ENCODE data around the gene CDON. TPM values are rescaled to one million over a fixed set of nuclear protein-coding genes. Genes with fewer than 3 reads are reported as not detected.
"Not testable (repeated sequence)": the region's sequence is repeated elsewhere in the genome, so short reads cannot be mapped to it uniquely, and the experiment has no call there.

The CDON gene
- total RNA-seq, 2 experiments from 2014 or later = 1.7 to 1.8 TPM

DNA sequence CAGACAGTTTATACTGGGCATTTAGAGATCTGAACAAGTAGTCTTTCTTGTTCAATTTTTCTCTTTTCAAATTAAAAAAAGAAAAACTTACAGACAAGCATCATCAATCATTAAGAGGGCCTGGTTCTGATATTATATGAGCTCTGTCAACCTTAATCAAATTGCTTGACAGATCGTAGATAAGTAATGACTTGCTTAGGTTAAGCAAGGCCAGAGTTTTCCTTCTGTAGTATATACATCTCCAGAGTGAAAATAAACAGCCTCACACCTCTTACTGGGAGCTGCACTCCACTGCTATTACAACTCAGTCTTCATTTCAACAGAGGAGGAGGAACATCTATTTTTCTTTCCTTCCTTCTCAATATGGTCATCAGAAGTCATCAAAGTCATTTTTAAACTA, 13.5 kb downstream of the CDON start:
- Mint-ChIP-seq H3K36me3 (ENCODE audit: low read depth) (no peaks in the 10 kb centered on the region), H3K4me1 (peaks cover 4% of the 10 kb centered on the region), H3K9me3 (no peaks in the 10 kb centered on the region), H3K27ac (no peak overlapping the region), H3K4me3 (no peak overlapping the region), H3K27me3 (peaks cover 4% of the 10 kb centered on the region)
- CTCF ChIA-PET = no interaction called here
- POLR2A ChIA-PET = no interaction called here
- no peak for DNase-seq

DNA sequence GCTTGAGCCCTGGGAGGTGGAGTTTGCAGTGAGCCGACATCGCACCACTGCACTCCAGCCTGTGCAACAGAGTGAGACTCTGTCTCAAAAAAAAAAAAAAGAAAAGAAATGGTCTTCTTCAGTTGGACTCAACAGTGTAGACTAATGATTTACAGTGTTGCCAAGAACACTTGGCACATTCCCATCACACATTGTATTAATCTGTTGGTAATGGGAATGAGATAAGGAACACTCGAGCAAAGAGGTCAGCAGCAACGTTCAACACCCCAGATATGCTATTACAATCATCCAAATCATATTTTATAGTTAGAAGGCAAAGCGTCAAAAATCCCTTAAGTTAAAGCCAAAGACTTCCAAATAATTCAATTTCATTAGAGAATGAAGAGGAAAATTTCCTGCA, 14.5 kb downstream of the CDON start:
- Mint-ChIP-seq H3K9me3 (no peaks in the 10 kb centered on the region), H3K4me1 (peaks cover 4% of the 10 kb centered on the region), H3K27me3 (peaks cover 4% of the 10 kb centered on the region), H3K36me3 (ENCODE audit: low read depth) (no peaks in the 10 kb centered on the region), H3K27ac (no peak overlapping the region), H3K4me3 (no peak overlapping the region)
- POLR2A ChIA-PET = no interaction called here
- CTCF ChIA-PET = no interaction called here
- no peak for DNase-seq

DNA sequence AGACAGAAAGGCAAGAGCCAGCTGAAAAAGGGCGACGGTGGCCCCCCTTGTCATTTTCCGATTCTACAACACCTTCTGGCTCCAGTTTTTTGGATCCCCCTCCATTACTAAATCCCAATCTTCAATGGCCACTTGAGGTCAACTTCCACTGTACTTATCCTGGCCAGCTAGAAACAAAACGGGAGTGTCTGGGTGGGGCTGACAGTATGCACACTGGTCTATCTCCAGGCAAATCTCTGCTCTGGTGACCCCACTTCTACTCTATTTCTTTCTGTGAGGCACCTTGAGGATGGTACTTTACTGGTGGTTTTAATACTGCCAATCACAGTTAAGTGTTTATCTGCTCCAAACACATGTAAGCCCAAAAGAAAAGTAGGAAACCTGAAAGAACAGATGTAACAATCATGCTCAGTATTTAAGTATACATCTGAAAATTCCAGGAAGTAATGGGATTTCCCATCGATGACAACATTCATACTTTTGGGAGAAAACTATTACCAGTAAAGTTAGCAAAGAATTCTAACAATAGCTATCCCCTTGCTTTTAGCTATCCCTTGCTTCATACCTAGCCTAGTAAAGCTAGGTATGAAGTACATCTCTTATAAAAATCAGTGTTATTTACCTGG, 16.0 kb downstream of the CDON start:
- no peaks in the 10 kb centered on the region for H3K36me3 Mint-ChIP-seq (ENCODE audit: low read depth)
- H3K4me3 Mint-ChIP-seq = no peak overlapping the region
- H3K27me3 Mint-ChIP-seq = peaks cover 4% of the 10 kb centered on the region
- H3K4me1 Mint-ChIP-seq = peaks cover 4% of the 10 kb centered on the region
- H3K27ac Mint-ChIP-seq = no peak overlapping the region
- CTCF ChIA-PET = no interaction called here
- POLR2A ChIA-PET = no interaction called here
- H3K9me3 Mint-ChIP-seq = no peaks in the 10 kb centered on the region
- DNase-seq = no peak

GRCh38 chr11:126039485-126040271, 23.0 kb downstream of the CDON start:
- Mint-ChIP-seq H3K27me3 (peaks cover 2% of the 10 kb centered on the region), H3K27ac (no peak overlapping the region), H3K36me3 (ENCODE audit: low read depth) (no peaks in the 10 kb centered on the region), H3K9me3 (no peaks in the 10 kb centered on the region), H3K4me3 (no peak overlapping the region), H3K4me1 (peaks cover 6% of the 10 kb centered on the region)
- CTCF ChIA-PET = interaction anchor here (1.2 kb wide), 1 partner anchor 112 kb away, joined by 3 read pairs; no protein-coding TSS in a partner anchor
- POLR2A ChIA-PET = no interaction called here
- DNase-seq = no peak

- H3K27me3 Mint-ChIP-seq = peaks cover 17% of the 10 kb centered on the region
- H3K36me3 Mint-ChIP-seq (ENCODE audit: low read depth) = no peaks in the 10 kb centered on the region
- CTCF ChIA-PET = no interaction called here
- peaks cover 6% of the 10 kb centered on the region for H3K4me1 Mint-ChIP-seq
- no peaks in the 10 kb centered on the region for H3K9me3 Mint-ChIP-seq
- no peak overlapping the region for H3K27ac Mint-ChIP-seq
- POLR2A ChIA-PET = no interaction called here
- no peak for DNase-seq
- no peak overlapping the region for H3K4me3 Mint-ChIP-seq
These were observed 26.9 kb downstream of the CDON start for GRCh38 chr11:126035718-126036117.

GRCh38 chr11:126034933-126035425, 27.7 kb downstream of the CDON start:
- no peak for DNase-seq
- ChIA-PET POLR2A (no interaction called here), CTCF (no interaction called here)
- Mint-ChIP-seq H3K27me3 (peaks cover 17% of the 10 kb centered on the region), H3K36me3 (ENCODE audit: low read depth) (no peaks in the 10 kb centered on the region), H3K27ac (no peak overlapping the region), H3K4me1 (peaks cover 6% of the 10 kb centered on the region), H3K9me3 (no peaks in the 10 kb centered on the region), H3K4me3 (no peak overlapping the region)

DNA sequence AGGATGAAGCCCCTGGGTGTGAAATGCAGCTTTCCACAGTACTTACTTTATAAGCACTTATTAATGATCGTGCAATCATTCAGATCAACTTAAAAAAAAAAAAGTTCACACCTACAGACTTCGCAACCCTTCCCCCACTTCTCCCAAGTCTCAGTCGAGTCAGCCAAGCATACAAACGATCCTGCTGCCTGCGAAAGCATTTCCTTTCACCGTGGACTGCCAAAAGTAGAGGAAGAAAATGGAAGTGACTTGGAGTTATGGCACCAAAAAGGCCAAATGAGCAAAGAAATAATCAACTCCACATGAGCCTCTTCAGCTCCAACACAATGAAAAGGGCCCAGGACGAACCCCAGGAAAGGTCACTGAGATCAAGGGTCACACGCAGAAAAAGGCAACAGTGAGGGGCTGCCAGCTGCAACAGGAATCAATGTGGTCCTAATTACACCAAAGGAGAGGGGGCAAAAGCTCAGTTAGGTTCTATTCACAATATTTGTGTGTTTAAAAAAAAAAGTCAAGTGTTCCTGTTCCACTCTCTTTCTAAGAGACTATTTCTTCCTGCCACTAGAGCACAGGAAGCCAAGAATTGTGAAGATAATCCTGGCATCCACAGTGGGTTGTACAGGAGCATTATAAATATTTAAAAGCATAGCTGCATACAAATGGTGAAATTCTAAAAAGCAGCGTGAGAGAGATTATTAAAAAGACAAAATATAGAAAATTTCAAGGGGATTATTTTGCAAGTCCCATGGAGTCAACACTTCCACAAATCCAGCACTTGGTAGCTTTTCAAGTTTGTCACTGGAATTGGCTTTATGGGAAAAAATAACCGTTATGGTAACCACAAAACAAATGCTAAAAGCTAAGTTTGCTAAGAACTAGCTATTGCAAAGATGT, 28.4 kb downstream of the CDON start:
- no peak for DNase-seq
- no peaks in the 10 kb centered on the region for H3K9me3 Mint-ChIP-seq
- no peaks in the 10 kb centered on the region for H3K36me3 Mint-ChIP-seq (ENCODE audit: low read depth)
- H3K27me3 Mint-ChIP-seq = peaks cover 22% of the 10 kb centered on the region
- CTCF ChIA-PET = no interaction called here
- H3K4me3 Mint-ChIP-seq = no peak overlapping the region
- H3K4me1 Mint-ChIP-seq = peaks cover 2% of the 10 kb centered on the region
- no peak overlapping the region for H3K27ac Mint-ChIP-seq
- POLR2A ChIA-PET = no interaction called here

- Mint-ChIP-seq H3K4me3 (no peak overlapping the region), H3K36me3 (ENCODE audit: low read depth) (no peaks in the 10 kb centered on the region), H3K9me3 (no peaks in the 10 kb centered on the region), H3K27me3 (peaks cover 20% of the 10 kb centered on the region), H3K27ac (no peak overlapping the region), H3K4me1 (no peaks in the 10 kb centered on the region)
- no peak for DNase-seq
- CTCF ChIA-PET = no interaction called here
- POLR2A ChIA-PET = no interaction called here
These were observed 30.3 kb downstream of the CDON start for GRCh38 chr11:126032375-126032774.

GRCh38 chr11:126029805-126030204, 32.9 kb downstream of the CDON start:
- H3K4me3 Mint-ChIP-seq = no peak overlapping the region
- H3K27me3 Mint-ChIP-seq = peaks cover 20% of the 10 kb centered on the region
- H3K4me1 Mint-ChIP-seq = no peaks in the 10 kb centered on the region
- POLR2A ChIA-PET = interaction anchor here (0.8 kb wide), 1 partner anchor 54 kb away, joined by 3 read pairs; no protein-coding TSS in a partner anchor
- DNase-seq = no peak
- H3K9me3 Mint-ChIP-seq = no peaks in the 10 kb centered on the region
- H3K27ac Mint-ChIP-seq = no peak overlapping the region
- no peaks in the 10 kb centered on the region for H3K36me3 Mint-ChIP-seq (ENCODE audit: low read depth)
- CTCF ChIA-PET = no interaction called here

GRCh38 chr11:126029237-126029636, 33.4 kb downstream of the CDON start:
- H3K27ac Mint-ChIP-seq = no peak overlapping the region
- DNase-seq = no peak
- CTCF ChIA-PET = no interaction called here

DNA sequence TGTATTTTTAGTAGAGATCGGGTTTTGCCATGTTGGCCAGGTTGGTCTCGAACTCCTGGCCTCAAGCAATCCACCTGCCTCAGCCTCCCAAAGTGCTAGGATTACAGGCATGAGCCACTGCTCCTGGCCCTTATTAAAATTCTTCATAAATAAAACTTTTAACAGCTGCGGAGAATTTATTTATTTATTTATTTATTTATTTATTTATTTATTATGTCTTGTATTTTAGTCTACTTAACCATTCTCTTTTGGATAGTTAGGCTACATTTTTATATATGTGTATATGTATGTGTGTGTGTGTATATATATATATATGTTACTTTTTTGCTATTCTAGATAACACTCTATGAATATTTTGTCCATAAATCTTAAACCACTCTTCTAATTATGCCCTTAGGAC, 34.1 kb downstream of the CDON start:
- H3K27me3 Mint-ChIP-seq = peaks cover 20% of the 10 kb centered on the region
- H3K36me3 Mint-ChIP-seq (ENCODE audit: low read depth); H3K9me3 Mint-ChIP-seq; H3K4me3 Mint-ChIP-seq; CTCF ChIA-PET; H3K4me1 Mint-ChIP-seq; H3K27ac Mint-ChIP-seq; POLR2A ChIA-PET; DNase-seq: not testable (repeated sequence)

More at GRCh38 chr11:126029237-126029636, 33.4 kb downstream of the CDON start:
- no peaks in the 10 kb centered on the region for H3K9me3 Mint-ChIP-seq
- H3K4me3 Mint-ChIP-seq = no peak overlapping the region
- no peaks in the 10 kb centered on the region for H3K4me1 Mint-ChIP-seq
- no peaks in the 10 kb centered on the region for H3K36me3 Mint-ChIP-seq (ENCODE audit: low read depth)
- peaks cover 20% of the 10 kb centered on the region for H3K27me3 Mint-ChIP-seq
- POLR2A ChIA-PET = no interaction called here

GRCh38 chr11:126026579-126026978, 36.1 kb downstream of the CDON start:
- DNase-seq = no peak
- H3K9me3 Mint-ChIP-seq = no peaks in the 10 kb centered on the region
- CTCF ChIA-PET = interaction anchor here (1.3 kb wide), 1 partner anchor 167 kb away, joined by 4 read pairs; no protein-coding TSS in a partner anchor
- POLR2A ChIA-PET = no interaction called here
- H3K36me3 Mint-ChIP-seq (ENCODE audit: low read depth) = no peaks in the 10 kb centered on the region
- peaks cover 12% of the 10 kb centered on the region for H3K27me3 Mint-ChIP-seq
- H3K27ac Mint-ChIP-seq = no peak overlapping the region
- H3K4me1 Mint-ChIP-seq = no peaks in the 10 kb centered on the region
- no peak overlapping the region for H3K4me3 Mint-ChIP-seq

DNA sequence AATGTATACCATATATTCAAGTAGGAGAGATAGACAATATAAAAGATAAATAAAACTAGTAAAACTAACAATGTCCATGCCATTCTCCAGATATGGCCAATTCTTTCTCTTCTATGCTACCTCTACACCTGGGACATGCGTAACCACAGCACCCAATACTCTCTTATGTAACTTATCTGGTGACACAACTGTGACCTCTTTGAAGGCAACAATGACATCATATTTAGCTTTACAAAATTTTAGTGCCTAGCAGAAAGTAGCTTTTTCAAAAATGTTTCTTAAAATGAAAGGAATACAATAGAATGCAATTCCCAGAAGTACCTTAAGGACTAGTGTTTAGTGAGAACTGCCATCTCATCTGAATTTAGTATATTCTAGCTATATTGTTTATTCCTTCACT, 36.8 kb downstream of the CDON start:
- no peak for DNase-seq
- Mint-ChIP-seq H3K36me3 (ENCODE audit: low read depth) (no peaks in the 10 kb centered on the region), H3K4me3 (no peak overlapping the region), H3K4me1 (no peaks in the 10 kb centered on the region), H3K9me3 (no peaks in the 10 kb centered on the region), H3K27ac (no peak overlapping the region), H3K27me3 (peaks cover 6% of the 10 kb centered on the region)
- CTCF ChIA-PET = no interaction called here
- POLR2A ChIA-PET = no interaction called here

Data from activated CD4-positive, alpha-beta memory T cell treated with anti-CD3 and anti-CD28 coated beads, Interleukin-2, amount 10 ng/mL, durations not matched to agents 7 days and 5 days (primary cell).